ENCODE results near the gene S100P. TPM values are rescaled to one million over a fixed set of nuclear protein-coding genes. Genes with fewer than 3 reads are reported as not detected.
A peak's percentile ranks its signal among the peaks of the same experiment; 100 is the strongest.

S100P gene
- 171 and 291 TPM in 2 replicates for polyA plus RNA-seq (2011; rRNA removed)
- 46.4 and 54.2 TPM in 2 replicates for polyA plus RNA-seq (2012; cell fraction: cytosol; rRNA removed)
- 11.5 and 12.5 TPM in 2 replicates for polyA plus RNA-seq (2012; cell fraction: nucleus; rRNA removed)
- 11.4 to 20.9 TPM (median 16.0 TPM) in 3 replicates for polyA plus RNA-seq (2017; fragmentation: RNase III; extraction: RNeasy Plus Mini Kit Qiagen cat#74134 plus additional on column Dnase treatment)
- polyA minus RNA-seq (2011; rRNA and poly(A)+ RNA removed), result 20.1 and 28.1 TPM in 2 replicates

GRCh38 chr4:6693231-6694176, at the start of gene S100P:
TSS of gene S100P (plus strand) at chr4:6693878. CDS start at chr4:6693933, 55 bp downstream.
- H3K4me1 ChIP-seq, result peaks cover 64% of the 10 kb centered on the region
- no peaks in the 10 kb centered on the region for H3K9me3 ChIP-seq
- ChIA-PET POLR2A (no interaction called here), CTCF (interaction anchor here (3.0 to 3.6 kb wide), 2 partner anchors 13 to 26 kb away, joined by 9 to 11 read pairs; no protein-coding TSS in a partner anchor)
- no peak for TF ChIP-seq HOXB13 (CRISPR knock-in tag; IDR thresholded peaks at IDR 0.05; ENCODE audit: low read depth)
- TF ChIP-seq NPAS2 (CRISPR knock-in tag; IDR thresholded peaks at IDR 0.05; ENCODE audit: borderline replicate concordance), result no peak
- TF ChIP-seq ZSCAN20 (CRISPR knock-in tag; IDR thresholded peaks at IDR 0.05), result no peak
- TF ChIP-seq RFX5 (IDR thresholded peaks at IDR 0.05), result no peak
- TF ChIP-seq HOXA7 (CRISPR knock-in tag; IDR thresholded peaks at IDR 0.05), result no peak
- TF ChIP-seq JUNB (IDR thresholded peaks at IDR 0.05), result no peak
- TF ChIP-seq CEBPB (IDR thresholded peaks at IDR 0.05), result no peak
- TF ChIP-seq CBX8 (IDR thresholded peaks at IDR 0.05), result no peak
- peak in 1 of 2 experiments; percentile 67 for DNase-seq (ENCODE audit: low read depth in 1 of 2, low spot score in 1 of 2)
- H3K4me2 ChIP-seq, result peak within 1 kb of the TSS; percentile 81
- 75% methylated on average over 28 of the region's 29 CpGs for WGBS (ENCODE audit: missing lambda C conversion rate)
- peak within 1 kb of the TSS; percentile 39; the same call in 2 of the 3 replicates for H3K4me3 ChIP-seq
- H3K27ac ChIP-seq, result peak within 1 kb of the TSS; percentile 84 to 88
- no peak for ATAC-seq
- FAIRE-seq, result no peak

GRCh38 chr4:6644792-6645530, 48.7 kb upstream of the S100P start:
- DNase-seq (ENCODE audit: low read depth in 1 of 2, low spot score in 1 of 2) (no peak), ATAC-seq (no peak), FAIRE-seq (no peak)
- H3K4me3 ChIP-seq, result no peak overlapping the region
- CTCF ChIA-PET, result interaction anchor here (1.0 kb wide), 1 partner anchor 44 kb away, joined by 3 read pairs; no protein-coding TSS in a partner anchor
- WGBS (ENCODE audit: missing lambda C conversion rate), result 78% methylated on average over 4 of the region's 5 CpGs
- H3K9me3 ChIP-seq, result no peaks in the 10 kb centered on the region
- H3K4me1 ChIP-seq, result peaks cover 10% of the 10 kb centered on the region
- no peak overlapping the region for H3K4me2 ChIP-seq
- POLR2A ChIA-PET, result no interaction called here
- TF ChIP-seq CEBPB (IDR thresholded peaks at IDR 0.05), result no peak
- no peak for TF ChIP-seq FOSB (CRISPR knock-in tag; IDR thresholded peaks at IDR 0.05)
- no peak for TF ChIP-seq EP300 (IDR thresholded peaks at IDR 0.05)
- no peak for TF ChIP-seq REST (IDR thresholded peaks at IDR 0.05)
- TF ChIP-seq CTCF (IDR thresholded peaks at IDR 0.05), result no peak
- TF ChIP-seq MYC (IDR thresholded peaks at IDR 0.05; ENCODE audit: borderline replicate concordance, low read length), result no peak
- H3K27ac ChIP-seq, result no peak overlapping the region

- FAIRE-seq (no peak), ATAC-seq (no peak), DNase-seq (ENCODE audit: low read depth in 1 of 2, low spot score in 1 of 2) (no peak)
- Histone ChIP-seq H3K27ac (no peak overlapping the region), H3K4me3 (no peak overlapping the region), H3K4me1 (peaks cover 6% of the 10 kb centered on the region), H3K9me3 (no peaks in the 10 kb centered on the region), H3K4me2 (no peak overlapping the region)
- CTCF ChIA-PET, result interaction anchor here (0.8 kb wide), 1 partner anchor 55 kb away, joined by 3 read pairs; no protein-coding TSS in a partner anchor
- POLR2A ChIA-PET, result no interaction called here
- WGBS (ENCODE audit: missing lambda C conversion rate), result 58% methylated on average over 5 of the region's 5 CpGs
- no peak for TF ChIP-seq ESRRA (IDR thresholded peaks at IDR 0.05; ENCODE audit: borderline replicate concordance, low read length)
- no peak for TF ChIP-seq RCOR1 (IDR thresholded peaks at IDR 0.05; ENCODE audit: low read depth, low read length)
- no peak for TF ChIP-seq TP53 (CRISPR knock-in tag; IDR thresholded peaks at IDR 0.05)
- TF ChIP-seq ELK1 (IDR thresholded peaks at IDR 0.05; ENCODE audit: low read depth, low read length), result no peak
- TF ChIP-seq BHLHE40 (IDR thresholded peaks at IDR 0.05; ENCODE audit: low read depth, low read length), result no peak
- no peak for TF ChIP-seq HMGXB4 (CRISPR knock-in tag; IDR thresholded peaks at IDR 0.05; ENCODE audit: borderline replicate concordance)
- no peak for TF ChIP-seq CBX2 (IDR thresholded peaks at IDR 0.05; ENCODE audit: borderline replicate concordance, low read depth)
- no peak for TF ChIP-seq POLR2AphosphoS2 (conservative IDR thresholded peaks at IDR 0.05; ENCODE audit: low read length)
- TF ChIP-seq HDAC2 (IDR thresholded peaks at IDR 0.05), result no peak
Observed at GRCh38 chr4:6647169-6647568, 46.5 kb upstream of the S100P start.

Measured in A549 (cell line).